ENCODE data around the gene RELB. TPM values are rescaled to one million over a fixed set of nuclear protein-coding genes. Genes with fewer than 3 reads are reported as not detected.

Gene RELB
- total and polyA plus RNA-seq, 5 donors, result 2.3 to 6.5 (median 3.0) TPM

DNA sequence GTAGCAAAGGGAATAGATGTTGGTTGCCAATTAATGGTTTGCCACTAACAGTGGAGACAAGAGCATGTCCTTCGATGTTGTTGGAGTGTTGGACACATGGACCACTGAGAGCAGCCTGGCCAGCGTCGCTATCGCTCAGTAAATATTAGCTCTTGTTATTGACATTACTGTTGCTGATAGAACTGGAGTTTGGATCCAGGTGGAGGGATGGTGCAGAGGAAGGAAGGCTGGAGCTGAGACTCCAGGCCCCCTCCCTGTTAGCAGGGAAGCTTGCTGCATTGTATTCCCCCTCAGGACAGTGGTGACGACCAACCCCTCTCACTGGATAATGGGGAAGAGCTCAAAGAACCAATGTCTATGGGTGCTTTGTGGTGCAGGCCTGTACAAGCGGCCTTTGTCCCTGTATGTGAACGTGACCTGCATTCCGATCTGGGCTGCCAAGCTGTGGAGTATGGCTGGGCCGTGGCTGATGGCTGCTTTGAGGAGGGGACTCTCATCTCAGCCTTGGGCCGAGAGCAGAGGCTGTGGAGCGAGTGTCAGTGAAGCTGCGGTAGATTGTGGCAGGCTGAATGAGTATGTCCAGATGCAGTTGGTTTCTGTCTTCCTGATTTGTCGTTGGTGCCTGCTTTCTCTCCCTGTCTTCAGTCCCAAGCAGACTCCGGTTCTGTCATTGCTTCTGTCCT, 44.5 kb downstream of the RELB start:
- no peak overlapping the region for H3K4me3 ChIP-seq (ENCODE audit: low read length)
- no peak overlapping the region for H3K27ac ChIP-seq (ENCODE audit: low read length)
- peak in 1 of 2 donors; percentile 28 for ATAC-seq
- H3K4me1 ChIP-seq (ENCODE audit: control insufficient read depth, insufficient read depth, low read length), result peaks cover 4% of the 10 kb centered on the region
- intact Hi-C loops (cut with DNase I), result no loop called here
- no peak for DNase-seq
- no peaks in the 10 kb centered on the region for H3K9me3 ChIP-seq (ENCODE audit: control insufficient read depth, low read length)
- WGBS, result 70% methylated on average over 14 of the region's 14 CpGs
- H3K27me3 ChIP-seq (ENCODE audit: control insufficient read depth, insufficient read depth), result no peaks in the 10 kb centered on the region

DNA sequence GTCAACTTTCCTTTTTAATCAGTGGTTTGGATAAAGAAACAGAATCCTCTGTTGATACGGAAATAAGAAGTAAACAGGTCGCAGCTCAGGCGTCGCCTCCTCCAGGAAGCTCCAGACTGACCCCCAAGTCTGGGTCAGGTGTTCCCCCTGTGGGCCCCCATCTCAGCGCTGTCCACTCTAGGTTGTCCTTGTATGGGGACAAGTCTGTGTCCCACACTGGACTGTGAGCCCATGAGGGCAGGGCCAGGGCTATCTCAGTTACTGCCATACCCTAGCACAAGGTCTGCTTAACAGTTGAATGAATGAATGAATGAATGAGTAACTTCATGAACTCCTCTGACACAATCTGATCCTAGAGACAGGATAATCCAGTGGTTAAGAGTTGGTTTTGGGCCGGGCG, 45.1 kb downstream of the RELB start:
- H3K4me1 ChIP-seq (ENCODE audit: control insufficient read depth, insufficient read depth, low read length), result peaks cover 4% of the 10 kb centered on the region
- H3K9me3 ChIP-seq (ENCODE audit: control insufficient read depth, low read length), result no peaks in the 10 kb centered on the region
- no peaks in the 10 kb centered on the region for H3K27me3 ChIP-seq (ENCODE audit: control insufficient read depth, insufficient read depth)
- H3K27ac ChIP-seq (ENCODE audit: low read length), result no peak overlapping the region
- 82% methylated on average over 7 of the region's 7 CpGs for WGBS
- no peak overlapping the region for H3K4me3 ChIP-seq (ENCODE audit: low read length)
- intact Hi-C loops (cut with DNase I), result no loop called here
- DNase-seq (no peak), ATAC-seq (no peak)

- ATAC-seq (no peak), DNase-seq (no peak)
- Histone ChIP-seq H3K27ac (ENCODE audit: low read length) (no peak overlapping the region), H3K4me1 (ENCODE audit: control insufficient read depth, insufficient read depth, low read length) (peaks cover 4% of the 10 kb centered on the region), H3K4me3 (ENCODE audit: low read length) (no peak overlapping the region), H3K27me3 (ENCODE audit: control insufficient read depth, insufficient read depth) (no peaks in the 10 kb centered on the region), H3K9me3 (ENCODE audit: control insufficient read depth, low read length) (no peaks in the 10 kb centered on the region)
- WGBS, result 71% methylated on average over 7 of the region's 7 CpGs
- intact Hi-C loops (cut with DNase I), result no loop called here
These were observed 46.0 kb downstream of the RELB start for GRCh38 chr19:45047188-45047797.

DNA sequence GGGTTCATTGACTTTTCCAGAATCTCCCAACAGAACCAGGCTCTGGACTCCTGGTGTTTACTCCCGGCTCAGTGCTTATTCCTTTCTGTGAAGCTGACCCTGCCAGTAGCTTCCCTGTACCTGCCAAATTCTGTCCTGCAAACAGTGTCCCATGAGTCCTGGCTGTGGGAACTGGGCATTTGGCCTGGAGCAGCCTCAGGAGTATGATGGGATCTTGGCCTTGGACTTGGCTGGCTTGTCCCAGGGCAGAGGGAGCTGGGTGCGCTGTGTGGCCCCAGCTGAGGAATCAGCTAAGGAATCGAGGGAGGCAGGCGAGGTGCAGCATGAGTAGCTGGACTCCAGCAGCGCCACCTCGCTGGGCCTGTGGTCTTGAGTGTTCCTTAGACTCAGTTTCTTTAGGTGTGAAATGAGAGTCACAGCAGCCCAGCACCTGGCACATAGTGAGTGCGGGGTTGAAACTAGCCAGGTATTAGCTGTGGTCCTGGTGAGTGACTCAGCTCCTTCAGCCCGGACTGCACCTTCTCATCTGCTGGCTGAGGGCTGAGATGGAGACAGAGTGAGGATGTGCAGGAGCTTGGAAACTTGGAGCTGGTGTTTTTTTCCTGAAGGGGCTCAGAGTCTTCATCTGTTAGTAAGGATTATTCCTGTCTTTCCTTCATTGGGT, 47.9 kb downstream of the RELB start:
- no peaks in the 10 kb centered on the region for H3K27me3 ChIP-seq (ENCODE audit: control insufficient read depth, insufficient read depth)
- intact Hi-C loops (cut with DNase I), result no loop called here
- H3K27ac ChIP-seq (ENCODE audit: low read length), result no peak overlapping the region
- H3K4me1 ChIP-seq (ENCODE audit: control insufficient read depth, insufficient read depth, low read length), result peaks cover 4% of the 10 kb centered on the region
- WGBS, result 77% methylated on average over 8 of the region's 8 CpGs
- H3K9me3 ChIP-seq (ENCODE audit: control insufficient read depth, low read length), result no peaks in the 10 kb centered on the region
- ATAC-seq (peak; percentile 49 to 65), DNase-seq (no peak)
- H3K4me3 ChIP-seq (ENCODE audit: low read length), result no peak overlapping the region

DNA sequence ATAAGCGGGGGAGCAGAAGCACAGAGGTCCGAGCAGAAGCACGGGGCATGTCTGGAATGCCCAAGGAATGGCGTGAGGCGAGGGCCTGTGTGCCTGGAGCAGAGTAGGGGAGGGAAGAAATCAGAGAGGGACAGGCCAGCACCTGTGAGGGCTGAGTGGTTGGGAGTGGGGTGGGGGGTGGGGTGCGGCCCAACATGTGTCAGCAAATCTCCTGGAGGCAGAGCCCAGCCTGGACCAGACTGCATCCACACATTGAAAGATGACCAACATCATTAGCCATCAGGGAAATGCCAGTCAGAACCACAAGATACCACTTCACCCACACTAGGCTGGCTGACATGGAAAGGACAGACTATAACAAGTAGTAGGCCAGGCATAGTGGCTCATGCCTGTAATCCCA, 48.8 kb downstream of the RELB start:
- no peaks in the 10 kb centered on the region for H3K27me3 ChIP-seq (ENCODE audit: control insufficient read depth, insufficient read depth)
- no peak overlapping the region for H3K4me3 ChIP-seq (ENCODE audit: low read length)
- no peaks in the 10 kb centered on the region for H3K9me3 ChIP-seq (ENCODE audit: control insufficient read depth, low read length)
- no peak for ATAC-seq
- H3K4me1 ChIP-seq (ENCODE audit: control insufficient read depth, insufficient read depth, low read length), result peaks cover 4% of the 10 kb centered on the region
- 73% methylated on average over 6 of the region's 6 CpGs for WGBS
- intact Hi-C loops (cut with DNase I), result loop anchor here in 2 of 4 donors (10.0 kb wide), 1 partner anchor 145 kb away; the partner anchor contains the start of gene APOE (in 2 of the 2)
- H3K27ac ChIP-seq (ENCODE audit: low read length), result no peak overlapping the region
- DNase-seq, result no peak

GRCh38 chr19:45051929-45052579, 50.8 kb downstream of the RELB start:
- intact Hi-C loops (cut with DNase I), result loop anchor here in 2 of 4 donors (10.0 kb wide), 1 partner anchor 147 kb away; the partner anchor contains the start of gene APOE (in 2 of the 2)
- 69% methylated on average over 9 of the region's 9 CpGs for WGBS
- no peak overlapping the region for H3K4me3 ChIP-seq (ENCODE audit: low read length)
- H3K27me3 ChIP-seq (ENCODE audit: control insufficient read depth, insufficient read depth), result no peaks in the 10 kb centered on the region
- ATAC-seq (no peak), DNase-seq (no peak)
- no peaks in the 10 kb centered on the region for H3K9me3 ChIP-seq (ENCODE audit: control insufficient read depth, low read length)
- H3K4me1 ChIP-seq (ENCODE audit: control insufficient read depth, insufficient read depth, low read length), result peaks cover 4% of the 10 kb centered on the region
- no peak overlapping the region for H3K27ac ChIP-seq (ENCODE audit: low read length)

DNA sequence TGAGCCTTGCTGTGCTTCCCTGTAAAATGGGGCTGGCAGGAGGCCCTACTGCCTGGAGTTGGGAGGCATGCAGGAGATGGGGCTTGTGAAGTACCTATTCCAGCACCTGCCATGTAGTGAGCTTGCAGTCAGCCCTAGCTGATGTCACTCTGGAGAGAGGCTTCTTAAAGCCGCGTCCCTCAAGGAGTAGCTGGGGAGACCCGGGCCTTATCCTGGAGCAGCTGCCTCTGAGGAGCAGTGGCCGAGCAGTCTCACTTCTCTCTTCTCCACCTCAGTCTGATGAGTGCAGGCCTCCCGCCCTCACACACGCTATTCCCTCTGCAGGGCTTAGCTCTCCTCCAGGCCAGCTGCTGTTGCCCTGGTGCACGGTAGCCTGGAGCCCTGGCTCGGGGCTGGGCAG, 55.6 kb downstream of the RELB start:
- H3K4me1 ChIP-seq (ENCODE audit: control insufficient read depth, insufficient read depth, low read length), result no peaks in the 10 kb centered on the region
- 90% methylated on average over 8 of the region's 8 CpGs for WGBS
- H3K4me3 ChIP-seq (ENCODE audit: low read length), result no peak overlapping the region
- no peaks in the 10 kb centered on the region for H3K9me3 ChIP-seq (ENCODE audit: control insufficient read depth, low read length)
- DNase-seq (no peak), ATAC-seq (no peak)
- intact Hi-C loops (cut with DNase I), result loop anchor here in 2 of 4 donors (10.0 kb wide), 1 partner anchor 152 kb away; the partner anchor contains the start of gene APOE (in 2 of the 2)
- H3K27me3 ChIP-seq (ENCODE audit: control insufficient read depth, insufficient read depth), result no peaks in the 10 kb centered on the region
- H3K27ac ChIP-seq (ENCODE audit: low read length), result no peak overlapping the region

GRCh38 chr19:45057444-45057843, 56.2 kb downstream of the RELB start:
- DNase-seq (peak in 1 of 3 donors; percentile 31), ATAC-seq (no peak)
- no peaks in the 10 kb centered on the region for H3K4me1 ChIP-seq (ENCODE audit: control insufficient read depth, insufficient read depth, low read length)
- WGBS, result 85% methylated on average over 9 of the region's 9 CpGs
- no peak overlapping the region for H3K27ac ChIP-seq (ENCODE audit: low read length)
- no peaks in the 10 kb centered on the region for H3K9me3 ChIP-seq (ENCODE audit: control insufficient read depth, low read length)
- no peak overlapping the region for H3K4me3 ChIP-seq (ENCODE audit: low read length)
- no peaks in the 10 kb centered on the region for H3K27me3 ChIP-seq (ENCODE audit: control insufficient read depth, insufficient read depth)
- intact Hi-C loops (cut with DNase I), result loop anchor here in 2 of 4 donors (10.0 kb wide), 1 partner anchor 153 kb away; the partner anchor contains the start of gene APOE (in 2 of the 2)

DNA sequence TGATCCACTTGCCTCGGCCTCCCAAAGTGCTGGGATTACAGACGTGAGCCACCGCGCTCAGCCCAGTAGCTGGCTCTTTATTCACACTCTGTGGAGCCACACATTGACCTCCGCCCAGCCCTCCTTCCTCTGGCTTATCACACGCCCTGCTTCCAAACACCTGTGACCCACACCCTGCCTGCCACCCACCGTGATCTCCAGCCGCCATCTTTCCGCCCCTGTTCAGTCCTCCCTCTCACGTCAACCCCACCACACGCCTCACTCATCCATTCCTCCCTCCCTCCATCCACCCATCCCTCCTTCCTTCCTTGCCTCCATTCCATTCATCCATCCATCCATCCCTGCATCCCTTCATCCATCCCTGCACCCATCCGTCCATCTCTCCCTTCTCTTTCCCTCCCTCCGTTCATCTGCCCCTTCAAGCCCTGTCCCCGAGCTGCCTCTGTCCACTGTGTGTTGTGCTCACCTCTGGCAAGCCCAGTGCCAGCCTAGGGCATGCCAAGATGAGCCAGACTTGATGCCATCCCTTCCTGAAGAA, 57.4 kb downstream of the RELB start:
- Histone ChIP-seq H3K4me1 (ENCODE audit: control insufficient read depth, insufficient read depth, low read length) (no peaks in the 10 kb centered on the region), H3K27me3 (ENCODE audit: control insufficient read depth, insufficient read depth) (no peaks in the 10 kb centered on the region), H3K9me3 (ENCODE audit: control insufficient read depth, low read length) (no peaks in the 10 kb centered on the region), H3K27ac (ENCODE audit: low read length) (no peak overlapping the region), H3K4me3 (ENCODE audit: low read length) (no peak overlapping the region)
- 84% methylated on average over 14 of the region's 14 CpGs for WGBS
- ATAC-seq (peak in 1 of 2 donors; percentile 4), DNase-seq (no peak)
- intact Hi-C loops (cut with DNase I), result loop anchor here in 2 of 4 donors (10.0 kb wide), 1 partner anchor 154 kb away; the partner anchor contains the start of gene APOE (in 2 of the 2)

GRCh38 chr19:45059258-45059965, 58.1 kb downstream of the RELB start:
- Histone ChIP-seq H3K9me3 (ENCODE audit: control insufficient read depth, low read length) (no peaks in the 10 kb centered on the region), H3K27me3 (ENCODE audit: control insufficient read depth, insufficient read depth) (no peaks in the 10 kb centered on the region), H3K27ac (ENCODE audit: low read length) (no peak overlapping the region), H3K4me1 (ENCODE audit: control insufficient read depth, insufficient read depth, low read length) (no peaks in the 10 kb centered on the region), H3K4me3 (ENCODE audit: low read length) (no peak overlapping the region)
- DNase-seq, result peak; percentile 66 to 78 (median 77)
- peak; percentile 47 to 57 for ATAC-seq
- WGBS, result 60% methylated on average over 16 of the region's 16 CpGs
- intact Hi-C loops (cut with DNase I), result loop anchor here in 2 of 4 donors (10.0 kb wide), 1 partner anchor 155 kb away; the partner anchor contains the start of gene APOE (in 2 of the 2)

Data from right cardiac atrium (tissue), 5 donors.